ENCODE measurements around the gene PPP3CA. TPM values are rescaled to one million over a fixed set of nuclear protein-coding genes. Genes with fewer than 3 reads are reported as not detected.

Gene PPP3CA
- total and polyA plus RNA-seq, 3 donors from 2014 or later = 19.1 to 44.5 (median 39.1) TPM

- TF ChIP-seq POLR2A (IDR thresholded peaks at IDR 0.05) = no peak
- no peak for TF ChIP-seq CTCF (IDR thresholded peaks at IDR 0.05)
- no peak overlapping the region for H3K4me3 ChIP-seq
- intact Hi-C loops (cut with DNase I; ENCODE audit: low total_unique reads) = no loop called here
These were observed 313.3 kb downstream of the PPP3CA start for GRCh38 chr4:101033986-101034385.

GRCh38 chr4:101032541-101032940 lies 314.8 kb downstream of the PPP3CA start:
- no peak for DNase-seq
- WGBS, 2 donors = 79 to 80% methylated on average over 3 of the region's 3 CpGs

More at GRCh38 chr4:101033986-101034385, 313.3 kb downstream of the PPP3CA start:
- no peak overlapping the region for H3K27ac ChIP-seq
- no peaks in the 10 kb centered on the region for H3K36me3 ChIP-seq (ENCODE audit: low read depth, missing control alignments)
- no peaks in the 10 kb centered on the region for H3K9me3 ChIP-seq
- no peak for DNase-seq
- WGBS, 2 donors = 88 to 92% methylated on average over 3 of the region's 3 CpGs
- no peaks in the 10 kb centered on the region for H3K4me1 ChIP-seq
- no peaks in the 10 kb centered on the region for H3K27me3 ChIP-seq

DNA sequence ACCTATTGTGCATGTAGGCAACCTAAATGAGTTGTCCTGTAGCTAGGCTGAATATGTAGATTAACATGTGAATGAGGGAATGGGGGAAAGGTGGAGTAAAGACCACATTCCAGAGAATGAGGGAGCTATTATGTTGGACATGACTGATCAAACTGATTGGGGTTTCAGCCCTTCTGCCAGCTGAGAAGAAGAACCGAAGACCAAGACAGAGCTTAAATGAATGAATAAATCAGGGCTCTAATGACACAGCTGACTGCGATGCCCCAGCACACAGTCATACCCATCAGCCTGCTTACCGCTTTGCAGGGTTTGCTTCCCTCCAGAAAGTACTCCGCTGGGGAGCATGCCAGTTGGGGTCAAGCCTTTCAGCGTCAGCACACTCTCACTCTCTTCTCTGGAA lies 315.4 kb downstream of the PPP3CA start:
- intact Hi-C loops (cut with DNase I; ENCODE audit: low total_unique reads) = no loop called here
- Histone ChIP-seq H3K27ac (no peak overlapping the region), H3K27me3 (no peaks in the 10 kb centered on the region), H3K9me3 (no peaks in the 10 kb centered on the region), H3K36me3 (ENCODE audit: low read depth, missing control alignments) (no peaks in the 10 kb centered on the region), H3K4me3 (no peak overlapping the region), H3K4me1 (no peaks in the 10 kb centered on the region)
- DNase-seq = no peak
- WGBS, 2 donors = 74 to 79% methylated on average over 5 of the region's 5 CpGs
- no peak for TF ChIP-seq POLR2A (IDR thresholded peaks at IDR 0.05)

More at GRCh38 chr4:101032541-101032940, 314.8 kb downstream of the PPP3CA start:
- Histone ChIP-seq H3K27ac (no peak overlapping the region), H3K36me3 (ENCODE audit: low read depth, missing control alignments) (no peaks in the 10 kb centered on the region), H3K9me3 (no peaks in the 10 kb centered on the region), H3K4me1 (no peaks in the 10 kb centered on the region), H3K27me3 (no peaks in the 10 kb centered on the region), H3K4me3 (no peak overlapping the region)
- intact Hi-C loops (cut with DNase I; ENCODE audit: low total_unique reads) = no loop called here
- TF ChIP-seq CTCF (IDR thresholded peaks at IDR 0.05) (no peak), POLR2A (IDR thresholded peaks at IDR 0.05) (no peak)

DNA sequence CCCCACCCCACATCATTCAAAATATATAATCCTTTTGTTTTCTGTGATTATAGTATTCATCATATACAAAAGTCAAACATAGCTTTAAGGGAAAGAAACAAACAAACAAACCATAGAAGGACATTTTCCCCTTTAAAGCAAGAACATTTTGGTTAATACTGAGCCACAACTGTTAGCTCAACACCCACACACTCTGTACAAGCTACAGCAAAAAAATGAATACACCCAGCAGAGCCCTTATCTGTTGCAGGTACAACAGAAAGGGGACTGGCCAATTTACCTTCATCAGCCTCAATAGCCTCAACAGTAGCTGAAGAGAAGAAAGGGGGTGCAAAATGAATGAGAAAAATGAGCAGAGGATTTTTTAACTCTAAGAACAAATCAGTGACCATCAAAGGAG lies 318.4 kb downstream of the PPP3CA start:
- no peaks in the 10 kb centered on the region for H3K9me3 ChIP-seq
- no peak overlapping the region for H3K4me3 ChIP-seq
- H3K4me1 ChIP-seq = no peaks in the 10 kb centered on the region
- no peak for DNase-seq
- H3K36me3 ChIP-seq (ENCODE audit: low read depth, missing control alignments) = no peaks in the 10 kb centered on the region
- H3K27ac ChIP-seq = no peak overlapping the region
- TF ChIP-seq CTCF (IDR thresholded peaks at IDR 0.05) (no peak), POLR2A (IDR thresholded peaks at IDR 0.05) (no peak)
- no peaks in the 10 kb centered on the region for H3K27me3 ChIP-seq
- intact Hi-C loops (cut with DNase I; ENCODE audit: low total_unique reads) = no loop called here

DNA sequence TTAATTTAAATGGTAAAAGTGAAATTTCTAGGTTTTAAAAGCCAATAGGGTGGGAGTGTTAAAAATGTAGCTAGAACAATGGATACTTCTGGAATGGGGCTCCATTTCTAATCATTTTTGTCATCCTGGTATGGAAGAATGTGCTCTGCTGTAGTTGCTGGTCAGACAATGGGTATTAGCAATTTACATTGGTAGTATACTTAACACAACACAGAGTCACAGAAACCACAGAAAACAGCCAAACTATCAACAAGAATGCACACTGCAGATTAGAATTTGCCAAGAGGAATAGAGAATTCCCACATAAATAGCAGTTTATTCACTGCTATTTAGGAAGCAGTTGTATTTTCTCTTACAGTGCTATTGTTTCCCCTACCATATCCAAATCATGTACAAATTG lies 319.6 kb downstream of the PPP3CA start:
- Histone ChIP-seq H3K4me3 (no peak overlapping the region), H3K27me3 (no peaks in the 10 kb centered on the region), H3K9me3 (no peaks in the 10 kb centered on the region), H3K36me3 (ENCODE audit: low read depth, missing control alignments) (no peaks in the 10 kb centered on the region), H3K4me1 (no peaks in the 10 kb centered on the region), H3K27ac (no peak overlapping the region)
- intact Hi-C loops (cut with DNase I; ENCODE audit: low total_unique reads) = no loop called here
- DNase-seq = no peak
- TF ChIP-seq POLR2A (IDR thresholded peaks at IDR 0.05) (no peak), CTCF (IDR thresholded peaks at IDR 0.05) (no peak)
